NB4 (cell line): ENCODE data around the gene GRXCR2.

ENCODE experiments used
- MYC ChIP-seq: IDR thresholded peaks from 2 replicates; pipeline ENCODE4 v1.6.1; 2011; ENCODE audit warnings: low read depth, low read length
- POLR2A ChIP-seq: IDR thresholded peaks from 2 replicates; pipeline ENCODE4 v1.6.1; 2011; ENCODE audit warnings: mild to moderate bottlenecking; ENCODE audit not compliant: insufficient read length; ENCODE audit errors: extremely low read depth
- TF ChIP-seq, protein P1 (sequence below): IDR thresholded peaks from one replicate; pipeline ENCODE4 v1.5.1; 2012; ENCODE audit warnings: low read depth, low read length

DNA sequence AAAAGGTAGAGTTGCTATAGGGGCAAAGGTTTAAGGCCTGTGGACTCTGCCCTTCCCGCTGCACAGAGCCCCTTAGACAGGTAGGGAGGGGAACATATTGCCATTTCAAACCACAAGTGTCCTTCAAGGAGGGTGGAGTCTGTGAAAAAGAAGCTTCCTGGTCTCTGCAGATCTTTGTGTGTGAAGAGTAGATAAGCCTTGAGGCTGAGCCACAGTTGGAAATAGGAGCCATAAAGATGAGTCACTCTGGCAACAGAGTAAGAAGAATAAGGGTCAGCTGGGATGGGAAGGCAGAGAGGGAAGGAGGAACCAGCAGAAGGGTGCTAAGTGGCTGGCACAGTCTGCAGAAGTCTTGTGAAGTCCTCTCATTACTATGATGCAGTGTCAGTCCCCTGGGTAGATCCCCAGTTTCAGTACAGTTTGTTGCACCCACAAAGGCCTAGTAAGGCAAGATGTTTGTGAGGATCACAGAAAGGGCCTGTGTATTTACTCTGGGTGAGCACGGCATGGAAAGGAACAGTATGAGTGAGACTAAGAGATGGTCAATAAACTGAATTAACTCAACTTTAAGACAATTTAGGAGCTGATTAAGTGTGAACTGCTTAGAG lies 18.1 kb downstream of the GRXCR2 start:
- TF ChIP-seq POLR2A (no peak), MYC (no peak)
- TF ChIP-seq, protein P1, sequence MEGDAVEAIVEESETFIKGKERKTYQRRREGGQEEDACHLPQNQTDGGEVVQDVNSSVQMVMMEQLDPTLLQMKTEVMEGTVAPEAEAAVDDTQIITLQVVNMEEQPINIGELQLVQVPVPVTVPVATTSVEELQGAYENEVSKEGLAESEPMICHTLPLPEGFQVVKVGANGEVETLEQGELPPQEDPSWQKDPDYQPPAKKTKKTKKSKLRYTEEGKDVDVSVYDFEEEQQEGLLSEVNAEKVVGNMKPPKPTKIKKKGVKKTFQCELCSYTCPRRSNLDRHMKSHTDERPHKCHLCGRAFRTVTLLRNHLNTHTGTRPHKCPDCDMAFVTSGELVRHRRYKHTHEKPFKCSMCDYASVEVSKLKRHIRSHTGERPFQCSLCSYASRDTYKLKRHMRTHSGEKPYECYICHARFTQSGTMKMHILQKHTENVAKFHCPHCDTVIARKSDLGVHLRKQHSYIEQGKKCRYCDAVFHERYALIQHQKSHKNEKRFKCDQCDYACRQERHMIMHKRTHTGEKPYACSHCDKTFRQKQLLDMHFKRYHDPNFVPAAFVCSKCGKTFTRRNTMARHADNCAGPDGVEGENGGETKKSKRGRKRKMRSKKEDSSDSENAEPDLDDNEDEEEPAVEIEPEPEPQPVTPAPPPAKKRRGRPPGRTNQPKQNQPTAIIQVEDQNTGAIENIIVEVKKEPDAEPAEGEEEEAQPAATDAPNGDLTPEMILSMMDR, result no peak
